Renal cortex interstitium (tissue), 11 donors: ENCODE results near the gene ARHGAP9. TPM values are rescaled to one million over a fixed set of nuclear protein-coding genes. Genes with fewer than 3 reads are reported as not detected.
"Not testable (repeated sequence)": the region's sequence is repeated elsewhere in the genome, so short reads cannot be mapped to it uniquely, and the experiment has no call there.

Experiments
- DNase-seq, 11 donors: peaks; one replicate each; pipeline ENCODE4 v3.0.0-alpha.2; 2013; ENCODE audit warnings: low read depth in 9 of 11, low spot score in 4 of 11; ENCODE audit errors: extremely low read depth in 1 of 11
- polyA plus RNA-seq, 3 donors: library from polyadenylated mRNA; unstranded; fragments of 120-200 nt; gene quantifications; one replicate each; pipeline ENCODE4 v1.2.1, GENCODE V29; 2013; ENCODE audit not compliant: insufficient read length in 3 of 3

Gene ARHGAP9
- polyA plus RNA-seq, 3 donors: 2.9 to 3.1 (median 3.0) TPM

DNA sequence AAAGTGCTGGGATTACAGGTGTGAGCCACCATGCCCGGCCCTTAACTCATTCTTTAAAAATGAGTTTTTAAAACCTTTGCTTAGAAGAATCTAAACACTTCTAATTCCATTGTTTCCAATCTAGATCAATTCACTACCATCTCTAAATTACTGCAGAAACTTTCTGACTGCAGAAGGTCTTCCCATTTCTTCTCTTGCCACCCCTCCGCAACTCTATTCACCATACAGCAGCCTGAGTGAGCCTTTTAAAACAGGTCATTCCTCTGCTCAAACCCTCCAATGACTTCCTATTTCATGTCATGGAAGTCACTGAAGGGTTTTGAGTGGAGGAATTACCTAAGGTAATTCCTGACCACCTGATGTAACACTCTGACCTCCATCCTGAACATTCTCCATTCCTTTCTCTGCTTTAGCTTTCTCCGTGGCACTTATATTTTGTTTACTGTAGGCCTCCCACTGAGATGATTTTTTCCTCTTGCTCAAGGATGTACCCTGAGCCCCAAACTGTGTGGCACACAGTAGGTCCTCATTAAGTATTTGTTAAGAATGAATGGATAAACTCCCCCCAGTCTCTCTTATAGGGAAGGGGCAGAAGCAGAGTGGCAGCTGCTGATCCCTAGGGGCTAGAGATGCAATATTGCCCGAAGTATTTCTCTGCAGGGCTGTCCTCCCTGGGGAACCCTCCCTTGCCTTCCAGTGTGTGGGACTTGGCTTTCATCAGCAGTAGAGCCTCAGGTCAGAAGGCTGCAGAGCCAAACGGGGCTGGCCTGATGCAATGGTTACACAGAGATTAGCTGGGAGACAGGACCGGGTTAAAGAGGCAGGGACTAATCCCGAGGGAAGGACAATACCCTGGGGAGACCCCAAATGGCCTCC, 39.5 kb upstream of the ARHGAP9 start:
- no peak for DNase-seq

DNA sequence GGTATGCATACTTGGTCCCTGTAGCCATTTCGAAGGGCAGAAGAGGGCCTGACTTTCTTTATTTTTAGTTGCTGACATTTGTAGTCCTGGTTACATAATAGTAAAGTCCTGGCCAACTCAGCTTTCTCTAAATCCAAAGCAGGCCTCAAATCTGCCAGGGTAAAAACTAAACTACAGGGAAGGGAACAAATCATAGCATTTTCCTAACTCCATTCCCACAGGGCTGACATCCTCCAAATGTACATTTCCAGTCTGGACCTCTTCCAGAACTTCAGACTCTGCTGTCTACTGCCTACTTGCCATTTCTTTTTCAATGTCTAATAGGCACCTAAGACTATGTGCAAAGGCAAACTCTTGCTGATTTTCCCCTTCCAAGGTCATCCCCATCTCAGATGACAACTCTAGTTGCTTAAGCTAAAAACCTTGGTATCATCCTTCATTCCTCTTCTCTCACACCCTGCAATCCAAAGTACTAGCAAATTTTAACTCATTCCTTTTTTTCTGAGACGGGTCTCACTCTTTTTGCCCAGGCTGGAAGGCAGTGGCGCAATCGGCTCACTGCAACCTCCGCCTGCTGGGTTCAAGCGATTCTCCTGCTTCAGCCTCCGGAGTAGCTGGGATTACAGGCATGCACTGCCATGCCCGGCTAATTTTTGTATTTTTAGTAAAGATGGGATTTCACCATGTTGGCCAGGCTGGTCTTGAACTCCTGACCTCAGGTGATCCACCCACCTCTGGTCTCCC, 38.7 kb upstream of the ARHGAP9 start:
- no peak for DNase-seq

DNA sequence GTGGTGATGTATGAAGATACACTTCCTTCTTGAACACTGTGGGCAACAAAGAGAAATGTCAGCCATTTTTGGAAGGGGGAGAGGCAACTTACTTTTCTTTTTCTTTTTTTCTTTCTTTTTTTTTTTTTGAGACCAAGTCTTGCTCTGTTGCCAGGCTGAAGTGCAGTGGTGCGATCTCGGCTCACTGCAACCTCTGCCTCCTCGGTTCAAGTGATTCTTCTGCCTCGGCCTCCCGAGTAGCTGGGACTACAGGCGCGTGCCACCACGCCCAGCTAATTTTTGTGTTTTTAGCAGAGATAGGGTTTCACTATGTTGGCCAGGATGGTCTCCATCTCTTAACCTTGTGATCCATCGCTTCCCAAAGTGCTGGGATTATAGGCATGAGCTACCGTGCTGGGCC, 38.1 kb upstream of the ARHGAP9 start:
- DNase-seq: not testable (repeated sequence)

DNA sequence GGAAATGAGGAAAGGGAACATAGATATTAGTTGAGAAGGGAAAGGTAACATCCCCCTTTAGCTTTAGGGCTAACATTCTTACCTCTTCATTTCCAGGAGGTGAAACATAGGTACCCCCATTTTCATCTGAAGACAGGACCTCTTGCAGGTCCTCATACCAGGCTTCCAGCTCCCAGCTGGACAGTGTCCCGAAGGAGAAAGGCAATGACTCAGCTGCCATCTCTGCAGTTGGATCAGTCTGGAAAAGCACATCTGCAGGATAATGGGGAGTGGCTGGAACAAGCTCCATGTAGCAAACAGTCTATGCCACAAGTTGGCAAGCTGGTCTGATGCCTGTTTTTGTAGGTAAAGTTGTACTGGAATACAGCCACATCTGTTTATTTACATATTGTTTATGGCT, 37.5 kb upstream of the ARHGAP9 start:
- no peak for DNase-seq

DNA sequence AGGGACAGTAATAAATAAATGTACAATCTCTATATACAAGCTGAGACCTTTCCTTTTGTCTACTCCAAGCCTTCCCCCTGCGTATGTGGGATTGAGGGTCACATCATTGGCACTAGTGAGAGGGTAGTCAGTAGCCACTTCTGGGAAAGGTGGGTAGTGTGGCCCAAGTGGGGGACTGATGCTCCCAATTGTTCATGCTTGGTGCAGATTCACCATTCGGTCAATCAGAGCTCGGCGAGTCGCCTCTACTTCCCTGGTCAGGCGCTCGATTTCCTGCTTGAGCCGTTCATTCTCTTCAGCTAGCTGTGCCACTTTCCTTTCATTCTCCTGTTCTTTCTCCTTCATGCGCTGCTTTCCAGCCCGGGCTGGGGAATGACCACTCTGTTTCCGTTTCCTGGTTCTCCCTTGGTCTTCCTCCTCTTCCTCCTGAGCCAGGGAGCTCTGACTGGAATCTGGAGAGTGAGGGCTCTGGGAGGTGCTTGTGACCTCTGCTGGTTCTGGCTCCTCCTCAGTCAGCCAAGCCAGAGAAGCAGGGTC, 37.0 kb upstream of the ARHGAP9 start:
- DNase-seq: no peak

DNA sequence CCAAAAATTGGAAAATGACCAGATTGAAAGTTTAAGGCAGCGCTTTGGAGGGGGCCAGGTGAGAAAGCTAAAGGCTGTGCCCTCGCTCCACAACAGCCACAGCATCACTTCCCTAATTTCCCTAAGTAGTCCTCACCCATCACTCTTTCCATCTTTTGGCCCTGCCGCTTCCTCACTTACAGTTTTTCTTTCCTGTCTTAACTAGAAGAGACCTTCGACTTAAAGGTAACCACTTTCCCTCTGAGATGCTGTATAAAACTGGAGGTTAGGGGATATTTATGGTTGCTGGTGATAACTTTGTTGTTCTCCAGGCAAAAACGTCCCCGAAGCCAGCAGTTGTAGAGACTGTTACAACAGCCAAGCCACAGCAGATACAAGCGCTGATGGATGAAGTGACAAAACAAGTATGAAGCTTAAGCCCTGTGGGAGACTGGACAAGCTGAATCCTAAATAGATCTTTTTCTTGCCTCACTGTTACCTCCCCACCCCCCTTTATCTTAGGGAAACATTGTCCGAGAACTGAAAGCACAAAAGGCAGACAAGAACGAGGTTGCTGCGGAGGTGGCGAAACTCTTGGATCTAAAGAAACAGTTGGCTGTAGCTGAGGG, 36.4 kb upstream of the ARHGAP9 start:
- no peak for DNase-seq

DNA sequence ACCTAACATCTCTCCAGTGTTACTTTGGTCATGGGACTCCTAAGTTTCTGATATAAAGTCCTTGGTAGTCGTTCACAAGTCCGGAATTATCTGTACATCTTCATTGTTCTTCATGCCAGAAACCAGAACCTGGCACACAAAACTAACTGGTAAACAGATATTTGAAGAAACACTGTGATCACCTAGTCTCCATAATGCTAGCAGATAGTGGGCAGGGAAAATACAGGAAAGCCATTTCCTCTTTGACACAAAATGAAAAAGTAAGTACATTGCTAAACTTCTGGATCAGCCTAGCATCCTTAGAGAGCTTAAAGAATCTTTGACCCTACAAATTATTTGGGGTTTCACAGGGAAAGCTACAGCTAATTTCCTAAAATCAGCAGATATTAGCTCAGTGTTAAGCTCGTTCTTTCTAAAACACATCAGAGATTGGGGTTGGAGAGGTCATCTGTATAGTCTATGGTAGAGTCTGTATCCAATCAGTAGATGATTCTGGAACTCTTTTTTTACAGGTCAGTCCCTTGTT, 35.8 kb upstream of the ARHGAP9 start:
- DNase-seq: no peak

DNA sequence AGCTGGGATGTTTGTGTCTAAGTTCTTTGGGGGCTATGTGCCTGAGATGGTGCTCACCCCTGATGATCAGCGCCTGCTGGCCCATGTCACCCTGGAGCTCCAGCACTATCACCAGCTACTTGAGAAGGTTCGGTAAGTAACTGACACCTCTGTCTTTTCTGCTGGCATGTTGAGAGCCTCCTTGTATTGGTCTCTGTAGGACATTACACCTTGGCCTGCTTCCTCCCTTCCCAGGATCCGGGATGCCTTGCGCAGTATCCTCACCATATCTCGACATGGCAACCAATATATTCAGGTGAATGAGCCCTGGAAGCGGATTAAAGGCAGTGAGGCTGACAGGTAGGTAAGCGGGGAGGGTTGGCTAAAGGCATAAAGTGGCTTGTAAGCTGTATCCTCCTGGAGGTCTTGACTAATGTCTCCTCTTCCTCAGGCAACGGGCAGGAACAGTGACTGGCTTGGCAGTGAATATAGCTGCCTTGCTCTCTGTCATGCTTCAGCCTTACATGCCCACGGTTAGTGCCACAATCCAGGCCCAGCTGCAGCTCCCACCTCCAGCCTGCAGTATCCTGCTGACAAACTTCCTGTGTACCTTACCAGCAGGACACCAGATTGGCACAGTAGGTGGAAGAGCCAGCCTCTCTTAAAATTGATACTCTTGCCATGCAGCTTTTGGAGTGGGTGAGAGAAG, 35.2 kb upstream of the ARHGAP9 start:
- no peak for DNase-seq

DNA sequence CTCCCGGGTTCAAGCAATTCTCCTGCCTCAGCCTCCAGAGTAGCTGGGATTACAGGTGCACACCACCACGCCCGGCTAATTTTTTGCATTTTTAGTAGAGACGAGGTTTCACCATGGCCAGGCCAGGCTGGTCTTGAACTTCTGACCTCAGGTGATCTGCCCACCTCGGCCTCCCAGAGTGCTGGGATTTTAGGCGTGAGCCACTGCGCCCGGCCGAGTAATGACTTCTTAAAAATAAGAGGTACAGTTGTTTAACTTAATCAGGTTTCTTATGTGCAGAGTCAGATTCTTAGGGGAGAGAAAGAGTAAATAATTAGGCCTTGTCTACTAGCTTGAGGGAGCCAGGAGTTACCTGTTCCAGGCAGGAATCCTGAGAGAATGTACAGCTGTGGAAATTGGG, 34.6 kb upstream of the ARHGAP9 start:
- not testable (repeated sequence) for DNase-seq

DNA sequence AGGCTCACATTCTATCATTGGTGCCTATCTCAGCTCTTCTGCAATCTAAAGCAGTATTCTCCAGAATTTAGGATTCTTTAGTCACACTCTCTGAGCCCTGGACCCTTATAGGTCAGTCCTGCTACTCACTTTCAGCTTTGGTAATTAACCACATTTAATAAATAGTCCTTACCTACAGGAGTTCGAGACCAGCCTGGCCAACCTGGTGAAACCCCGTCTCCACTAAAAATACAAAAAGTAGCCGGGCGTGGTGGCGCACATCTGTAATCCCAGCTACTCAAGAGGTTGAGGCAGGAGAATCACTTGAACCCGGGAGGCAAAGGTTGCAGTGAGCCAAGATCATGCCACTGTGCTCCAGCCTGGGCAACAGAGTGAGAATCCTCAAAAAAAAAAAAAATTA, 34.0 kb upstream of the ARHGAP9 start:
- not testable (repeated sequence) for DNase-seq

DNA sequence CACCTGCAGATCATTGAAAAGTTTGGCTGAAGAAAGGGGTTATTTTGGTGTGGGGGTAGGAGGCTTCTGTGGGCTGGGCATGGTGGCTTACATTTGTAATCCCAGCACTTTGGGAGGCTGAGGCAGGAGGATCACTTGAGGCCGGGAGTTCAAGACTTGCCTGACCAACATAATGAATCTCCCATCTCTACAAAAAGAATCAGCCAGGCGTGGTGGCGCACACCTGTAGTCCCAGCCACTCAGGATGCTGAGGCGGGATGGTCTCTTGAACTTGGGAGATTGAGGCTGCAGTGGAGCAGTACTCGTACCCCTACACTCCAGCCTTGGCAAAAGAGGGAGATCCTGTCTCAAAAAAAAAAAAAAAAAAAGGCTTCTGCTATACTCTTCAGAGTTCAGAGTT, 33.6 kb upstream of the ARHGAP9 start:
- DNase-seq: no peak

DNA sequence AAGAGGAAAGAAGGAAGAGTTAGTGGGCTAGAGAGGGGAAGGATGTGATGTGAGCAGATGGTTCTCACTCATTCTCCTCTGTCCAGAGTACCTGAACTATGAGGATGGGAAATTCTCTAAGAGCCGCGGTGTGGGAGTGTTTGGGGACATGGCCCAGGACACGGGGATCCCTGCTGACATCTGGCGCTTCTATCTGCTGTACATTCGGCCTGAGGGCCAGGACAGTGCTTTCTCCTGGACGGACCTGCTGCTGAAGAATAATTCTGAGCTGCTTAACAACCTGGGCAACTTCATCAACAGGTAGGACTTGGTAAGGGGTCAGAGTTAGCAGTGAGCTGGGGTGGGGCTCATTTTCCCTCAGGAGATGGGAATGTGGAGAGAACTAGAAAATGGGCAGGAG, 33.0 kb upstream of the ARHGAP9 start:
- no peak for DNase-seq

DNA sequence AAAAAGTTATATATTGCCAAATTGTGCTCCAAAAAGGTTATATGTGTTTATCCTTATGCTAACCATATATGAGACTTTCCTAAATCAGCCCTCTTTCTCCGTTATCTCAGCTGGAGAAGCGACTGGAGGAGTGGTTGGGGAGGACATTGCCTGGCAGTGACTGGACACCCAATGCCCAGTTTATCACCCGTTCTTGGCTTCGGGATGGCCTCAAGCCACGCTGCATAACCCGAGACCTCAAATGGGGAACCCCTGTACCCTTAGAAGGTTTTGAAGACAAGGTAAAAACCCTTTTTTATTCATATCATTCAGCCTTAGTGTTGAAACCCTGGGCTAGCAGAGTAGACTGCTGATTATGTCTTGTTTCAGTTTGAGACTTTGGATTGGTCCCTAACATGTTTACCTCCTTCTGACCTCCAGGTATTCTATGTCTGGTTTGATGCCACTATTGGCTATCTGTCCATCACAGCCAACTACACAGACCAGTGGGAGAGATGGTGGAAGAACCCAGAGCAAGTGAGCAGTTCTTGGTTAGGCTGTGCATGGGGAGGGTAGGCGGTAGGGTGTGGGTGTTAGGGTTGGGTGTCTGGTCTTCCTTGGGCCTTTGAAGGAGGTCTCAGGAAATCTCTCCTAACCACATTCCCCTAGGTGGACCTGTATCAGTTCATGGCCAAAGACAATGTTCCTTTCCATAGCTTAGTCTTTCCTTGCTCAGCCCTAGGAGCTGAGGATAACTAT, 32.1 kb upstream of the ARHGAP9 start:
- DNase-seq: no peak

DNA sequence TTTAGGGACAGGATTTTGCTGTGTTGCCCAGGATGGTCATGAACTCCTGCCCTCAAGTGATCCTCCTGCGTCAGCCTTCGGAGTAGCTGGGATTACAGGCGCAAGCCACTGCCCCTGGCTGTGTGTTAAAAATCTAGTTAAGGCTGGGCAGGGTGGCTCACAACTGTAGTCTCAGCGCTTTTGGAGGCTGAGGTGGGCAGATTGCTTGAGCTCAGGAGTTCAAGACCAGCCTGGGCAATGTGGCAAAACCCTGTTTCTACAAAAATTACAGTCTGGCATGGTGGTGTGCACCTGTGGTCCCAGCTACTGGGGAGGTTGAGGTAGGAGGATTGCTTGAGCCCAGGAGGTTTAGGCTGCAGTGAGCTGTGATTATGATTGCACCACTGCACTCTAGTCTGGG, 31.5 kb upstream of the ARHGAP9 start:
- DNase-seq: no peak

DNA sequence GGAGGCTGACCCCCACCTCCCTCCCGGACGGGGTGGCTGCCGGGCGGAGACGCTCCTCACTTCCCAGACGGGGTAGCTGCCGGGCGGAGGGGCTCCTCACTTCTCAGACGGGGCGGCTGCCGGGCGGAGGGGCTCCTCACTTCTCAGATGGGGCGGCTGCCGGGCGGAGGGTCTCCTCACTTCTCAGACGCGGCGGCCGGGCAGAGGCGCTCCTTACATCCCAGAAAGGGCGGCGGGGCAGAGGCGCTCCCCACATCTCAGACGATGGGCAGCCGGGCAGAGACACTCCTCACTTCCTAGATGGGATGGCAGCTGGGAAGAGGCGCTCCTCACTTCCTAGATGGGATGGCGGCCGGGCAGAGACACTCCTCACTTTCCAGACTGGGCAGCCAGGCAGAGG, 28.1 kb upstream of the ARHGAP9 start:
- DNase-seq: not testable (repeated sequence)

DNA sequence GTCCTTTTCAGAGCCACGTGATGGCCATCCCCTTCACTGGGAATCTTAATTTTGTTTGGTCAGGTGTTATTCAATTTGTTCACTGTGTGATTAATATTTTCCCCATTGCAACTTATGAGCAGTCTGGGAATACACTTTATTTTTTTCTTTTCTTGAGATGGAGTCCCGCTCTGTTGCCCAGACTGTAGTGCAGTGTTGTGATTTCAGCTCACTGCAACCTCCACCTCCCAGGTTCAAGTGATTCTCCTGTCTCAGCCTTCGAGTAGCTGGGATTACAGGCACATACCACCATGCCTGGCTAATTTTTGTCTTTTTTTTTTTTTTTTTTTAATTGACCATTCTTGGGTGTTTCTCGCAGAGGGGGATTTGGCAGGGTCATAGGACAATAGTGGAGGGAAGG, 26.9 kb upstream of the ARHGAP9 start:
- DNase-seq: not testable (repeated sequence)

DNA sequence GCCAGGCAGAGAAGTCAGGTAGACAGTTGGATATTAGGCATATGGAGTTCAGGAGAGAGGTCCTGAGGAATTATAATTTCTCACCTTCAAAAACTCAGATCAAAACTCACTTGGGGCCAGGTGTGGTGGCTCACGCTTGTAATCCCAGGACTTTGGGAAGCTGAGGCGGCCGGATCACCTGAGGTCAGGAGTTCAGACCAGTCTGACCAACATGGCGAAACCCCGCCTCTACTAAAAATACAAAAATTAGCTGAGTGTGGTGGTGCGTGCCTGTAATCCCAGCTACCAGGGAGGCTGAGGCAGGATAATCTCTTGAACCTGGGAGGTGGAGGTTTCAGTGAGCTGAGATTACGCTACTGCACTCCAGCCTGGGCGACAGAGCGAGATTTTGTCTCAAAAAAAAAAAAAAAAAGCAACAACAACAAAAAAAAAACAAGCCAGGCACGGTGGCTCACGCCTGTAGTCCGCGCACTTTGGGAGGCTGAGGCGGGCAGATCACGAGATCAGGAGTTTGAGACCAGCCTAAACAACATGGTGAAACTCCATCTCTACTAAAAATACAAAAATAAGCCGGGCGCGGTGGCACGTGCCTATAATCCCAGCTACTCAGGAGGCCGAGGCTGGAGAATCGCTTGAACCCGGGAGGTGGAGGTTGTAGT, 22.8 kb upstream of the ARHGAP9 start:
- DNase-seq: not testable (repeated sequence)

DNA sequence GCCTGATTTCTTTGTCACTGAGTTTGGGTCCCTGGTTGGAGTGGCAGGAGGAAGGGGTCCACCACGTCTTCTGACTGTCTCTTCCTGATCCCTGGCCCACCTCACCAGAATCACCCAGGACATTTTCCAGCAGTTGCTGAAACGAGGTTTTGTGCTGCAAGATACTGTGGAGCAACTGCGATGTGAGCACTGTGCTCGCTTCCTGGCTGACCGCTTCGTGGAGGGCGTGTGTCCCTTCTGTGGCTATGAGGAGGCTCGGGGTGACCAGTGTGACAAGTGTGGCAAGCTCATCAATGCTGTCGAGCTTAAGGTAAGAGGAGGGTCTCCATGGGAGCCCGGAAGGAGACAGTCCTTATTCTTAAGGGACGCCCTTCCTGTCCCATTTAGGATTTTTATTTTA, 20.5 kb upstream of the ARHGAP9 start:
- DNase-seq: no peak
